HEK293 (cell line): ENCODE results near the gene ERICH4.

Source experiments
- CTCF ChIA-PET: fragments of 350-600 bp; formaldehyde crosslinking; extraction: SDS; loops from one replicate; lab custom pipeline; 2021; ENCODE audit warnings: antibody characterized with exemption; lab: Yijun Ruan, JAX
- POLR2A ChIA-PET: fragments of 300-600 bp; formaldehyde crosslinking; extraction: SDS; loops from one replicate; lab custom pipeline; 2020; ENCODE audit warnings: antibody characterized with exemption, inconsistent platforms; lab: Yijun Ruan, JAX
- H3K27ac ChIP-seq: fragments of 200-500 bp; sonication (Bioruptor generic); 2 replicates; pipeline ENCODE4 v1.5.1; 2014; ENCODE audit warnings: low read depth, low read length, control low read depth, inconsistent platforms; ENCODE audit errors: extremely low read depth
- H3K36me3 ChIP-seq, 2 experiments: fragments of 200-500 bp in 1 of 2; sonication (Bioruptor generic) in 1 of 2; 1 replicate in 1 of 2; 2 replicates in 1 of 2; pipeline ENCODE4 v1.5.1; 2014 to 2017; ENCODE audit warnings: inconsistent platforms in 2 of 2, low read length in 2 of 2; ENCODE audit not compliant: control insufficient read depth in 2 of 2, insufficient read depth in 1 of 2
- H3K4me1 ChIP-seq: fragments of 200-500 bp; sonication (Bioruptor generic); 2 replicates; pipeline ENCODE4 v1.5.1; 2014; ENCODE audit warnings: mild to moderate bottlenecking, low read length, inconsistent platforms; ENCODE audit not compliant: control insufficient read depth, insufficient read depth
- H3K4me3 ChIP-seq: 2 replicates; pipeline ENCODE4 v1.5.1; 2011; ENCODE audit warnings: low read depth, mild to moderate bottlenecking, control low read depth, low read length, moderate library complexity
- H3K9me3 ChIP-seq: fragments of 200-500 bp; sonication (Bioruptor generic); 2 replicates; pipeline ENCODE4 v1.5.1; 2014; ENCODE audit warnings: low read depth, low read length, inconsistent platforms; ENCODE audit not compliant: control insufficient read depth, insufficient read depth
- BCL11A ChIP-seq: fragments of 450-650 bp; formaldehyde crosslinking; IDR thresholded peaks from 2 replicates; pipeline ENCODE4 v1.5.1; 2016; ENCODE audit warnings: low read depth, missing biosample characterization, missing genetic modification characterization
- CTCF ChIP-seq: fragments of 450-650 bp; formaldehyde crosslinking; IDR thresholded peaks from 2 replicates; pipeline ENCODE4 v1.5.1; 2016; ENCODE audit warnings: missing biosample characterization, missing genetic modification characterization
- KLF1 ChIP-seq: fragments of 450-650 bp; formaldehyde crosslinking; IDR thresholded peaks from 2 replicates; pipeline ENCODE4 v1.5.1; 2016; ENCODE audit warnings: missing biosample characterization, missing genetic modification characterization
- KLF10 ChIP-seq: fragments of 450-650 bp; IDR thresholded peaks from 2 replicates; pipeline ENCODE4 v1.5.1; 2018; ENCODE audit warnings: missing biosample characterization, mild to moderate bottlenecking, missing genetic modification characterization
- KLF8 ChIP-seq: fragments of 450-650 bp; formaldehyde crosslinking; IDR thresholded peaks from 2 replicates; pipeline ENCODE4 v1.5.1; 2016; ENCODE audit warnings: missing biosample characterization, missing genetic modification characterization
- PATZ1 ChIP-seq: fragments of 450-650 bp; formaldehyde crosslinking; IDR thresholded peaks from 2 replicates; pipeline ENCODE4 v1.5.1; 2016; ENCODE audit warnings: missing biosample characterization, missing genetic modification characterization
- PBX3 ChIP-seq: sonication (generic); formaldehyde crosslinking; IDR thresholded peaks from 2 replicates; pipeline ENCODE4 v1.8.1; 2022; ENCODE audit warnings: mild to moderate bottlenecking, moderate library complexity, missing genetic modification reagents
- SP3 ChIP-seq: fragments of 450-650 bp; formaldehyde crosslinking; IDR thresholded peaks from 2 replicates; pipeline ENCODE4 v1.5.1; 2016; ENCODE audit warnings: missing biosample characterization, missing genetic modification characterization
- ZBTB17 ChIP-seq: fragments of 450-650 bp; formaldehyde crosslinking; IDR thresholded peaks from 2 replicates; pipeline ENCODE4 v1.5.1; 2016; ENCODE audit warnings: missing biosample characterization, missing genetic modification characterization
- ZBTB21 ChIP-seq: fragments of 450-650 bp; formaldehyde crosslinking; IDR thresholded peaks from 2 replicates; pipeline ENCODE4 v1.5.1; 2017; ENCODE audit warnings: missing biosample characterization, missing genetic modification characterization
- ZBTB26 ChIP-seq: fragments of 450-650 bp; formaldehyde crosslinking; optimal IDR thresholded peaks from 2 replicates; pipeline ENCODE3; 2016; ENCODE audit warnings: missing biosample characterization, mild to moderate bottlenecking, missing genetic modification characterization
- ZBTB8A ChIP-seq: fragments of 450-650 bp; formaldehyde crosslinking; IDR thresholded peaks from 2 replicates; pipeline ENCODE4 v1.5.1; 2016; ENCODE audit warnings: missing biosample characterization, missing genetic modification characterization
- ZNF184 ChIP-seq: fragments of 450-650 bp; IDR thresholded peaks from 2 replicates; pipeline ENCODE4 v1.5.1; 2018; ENCODE audit warnings: missing biosample characterization, mild to moderate bottlenecking, missing genetic modification characterization
- ZNF26 ChIP-seq: fragments of 450-650 bp; formaldehyde crosslinking; IDR thresholded peaks from 2 replicates; pipeline ENCODE4 v1.5.1; 2016; ENCODE audit warnings: missing biosample characterization, missing genetic modification characterization
- ZNF302 ChIP-seq: fragments of 450-650 bp; formaldehyde crosslinking; IDR thresholded peaks from 2 replicates; pipeline ENCODE4 v1.5.1; 2016; ENCODE audit warnings: missing biosample characterization, missing genetic modification characterization, low read depth
- ZNF324 ChIP-seq: fragments of 450-650 bp; formaldehyde crosslinking; IDR thresholded peaks from 2 replicates; pipeline ENCODE4 v1.5.1; 2016; ENCODE audit warnings: missing biosample characterization, missing genetic modification characterization
- ZNF341 ChIP-seq: fragments of 450-650 bp; formaldehyde crosslinking; IDR thresholded peaks from 2 replicates; pipeline ENCODE4; 2016; ENCODE audit warnings: low read depth, missing biosample characterization, missing genetic modification characterization
- ZNF37A ChIP-seq: fragments of 450-650 bp; IDR thresholded peaks from 2 replicates; pipeline ENCODE4 v1.5.1; 2018; ENCODE audit warnings: missing biosample characterization, missing genetic modification characterization
- ZNF514 ChIP-seq: fragments of 450-650 bp; formaldehyde crosslinking; IDR thresholded peaks from 2 replicates; pipeline ENCODE4 v1.5.1; 2016; ENCODE audit warnings: missing biosample characterization, missing genetic modification characterization
- ZNF626 ChIP-seq: fragments of 450-650 bp; sonication (Bioruptor Pico); formaldehyde crosslinking; IDR thresholded peaks from 2 replicates; pipeline ENCODE4 v1.5.1; 2018; ENCODE audit warnings: missing biosample characterization, missing genetic modification characterization, inconsistent platforms
- ZNF660 ChIP-seq: fragments of 450-650 bp; IDR thresholded peaks from 2 replicates; pipeline ENCODE4 v1.5.1; 2018; ENCODE audit warnings: missing biosample characterization, mild to moderate bottlenecking, missing genetic modification characterization
- ZNF777 ChIP-seq: fragments of 450-650 bp; formaldehyde crosslinking; IDR thresholded peaks from 2 replicates; pipeline ENCODE4 v1.5.1; 2017; ENCODE audit warnings: missing biosample characterization, missing genetic modification characterization, borderline replicate concordance

The ERICH4 gene

GRCh38 chr19:41439441-41440222 lies 3.3 kb upstream of the ERICH4 start, which contains the start of gene DMAC2 (continued):
- TF ChIP-seq PATZ1, result peak; percentile 86
- peak; percentile 83 for TF ChIP-seq KLF10 (tag by site-specific recombination)
- no peak for TF ChIP-seq ZNF626 (tag by site-specific recombination)
- peak; percentile 63; the same call in 1 of the 2 replicates for TF ChIP-seq CTCF (tag by site-specific recombination)
- TF ChIP-seq ZNF26 (tag by site-specific recombination), result no peak
- TF ChIP-seq ZNF37A (tag by site-specific recombination), result no peak
- peak; percentile 89 for TF ChIP-seq KLF8 (tag by site-specific recombination)
- TF ChIP-seq ZBTB17 (tag by site-specific recombination), result peak; percentile 97
- TF ChIP-seq ZNF660 (tag by site-specific recombination), result peak; percentile 81
- TF ChIP-seq ZBTB8A (tag by site-specific recombination), result peak; percentile 29; the same call in 1 of the 2 replicates
- TF ChIP-seq ZNF514 (tag by site-specific recombination), result no peak
- TF ChIP-seq ZNF302 (tag by site-specific recombination), result no peak
- TF ChIP-seq ZNF341 (tag by site-specific recombination), result peak; percentile 94
- TF ChIP-seq ZNF184 (tag by site-specific recombination), result no peak
- peak; percentile 94 for TF ChIP-seq SP3 (tag by site-specific recombination)
- peak; percentile 92 for TF ChIP-seq ZNF324

- no peak overlapping the region for H3K27ac ChIP-seq
- ChIA-PET POLR2A (no interaction called here), CTCF (interaction anchor here (1.2 to 3.9 kb wide), 5 partner anchors 8 to 122 kb away, joined by 3 to 69 read pairs (median 6); no protein-coding TSS in a partner anchor)
- TF ChIP-seq BCL11A (no peak), ZNF777 (tag by site-specific recombination) (no peak), ZBTB21 (tag by site-specific recombination) (no peak), ZBTB26 (no peak), KLF1 (tag by site-specific recombination) (peak; percentile 23; the same call in 1 of the 2 replicates), PBX3 (no peak)
- H3K4me1 ChIP-seq, result peaks cover 4% of the 10 kb centered on the region; the same call in 1 of the 2 replicates
- H3K36me3 ChIP-seq, result peaks cover 3 to 10% of the 10 kb centered on the region in 2 experiments; a peak in 2 of 3 replicates
- H3K4me3 ChIP-seq, result no peak overlapping the region
- H3K9me3 ChIP-seq, result no peaks in the 10 kb centered on the region
Observed at GRCh38 chr19:41441321-41441945, 1.5 kb upstream of the ERICH4 start.
